ENCODE data around the gene HIRA.

DNA sequence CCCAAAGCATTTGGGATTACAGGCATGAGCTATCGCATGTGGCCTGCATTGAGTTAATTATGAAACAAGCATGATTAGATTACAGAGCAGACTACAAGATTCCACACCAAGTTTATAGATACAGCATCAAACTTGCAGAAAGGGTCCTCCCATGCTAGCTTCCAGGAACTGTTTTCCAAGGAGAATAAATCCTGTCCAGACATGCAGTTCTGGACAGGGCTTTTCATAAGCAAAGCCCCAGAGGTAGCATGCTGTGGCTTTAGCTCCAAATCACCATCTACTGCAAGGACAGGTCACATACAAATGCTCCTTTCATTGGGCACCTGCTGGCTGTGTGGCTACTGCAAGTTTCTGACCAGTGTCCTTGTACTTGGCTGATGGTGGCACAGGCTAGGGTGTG is 57.1 kb downstream of the HIRA start:
- TF ChIP-seq, protein P1, sequence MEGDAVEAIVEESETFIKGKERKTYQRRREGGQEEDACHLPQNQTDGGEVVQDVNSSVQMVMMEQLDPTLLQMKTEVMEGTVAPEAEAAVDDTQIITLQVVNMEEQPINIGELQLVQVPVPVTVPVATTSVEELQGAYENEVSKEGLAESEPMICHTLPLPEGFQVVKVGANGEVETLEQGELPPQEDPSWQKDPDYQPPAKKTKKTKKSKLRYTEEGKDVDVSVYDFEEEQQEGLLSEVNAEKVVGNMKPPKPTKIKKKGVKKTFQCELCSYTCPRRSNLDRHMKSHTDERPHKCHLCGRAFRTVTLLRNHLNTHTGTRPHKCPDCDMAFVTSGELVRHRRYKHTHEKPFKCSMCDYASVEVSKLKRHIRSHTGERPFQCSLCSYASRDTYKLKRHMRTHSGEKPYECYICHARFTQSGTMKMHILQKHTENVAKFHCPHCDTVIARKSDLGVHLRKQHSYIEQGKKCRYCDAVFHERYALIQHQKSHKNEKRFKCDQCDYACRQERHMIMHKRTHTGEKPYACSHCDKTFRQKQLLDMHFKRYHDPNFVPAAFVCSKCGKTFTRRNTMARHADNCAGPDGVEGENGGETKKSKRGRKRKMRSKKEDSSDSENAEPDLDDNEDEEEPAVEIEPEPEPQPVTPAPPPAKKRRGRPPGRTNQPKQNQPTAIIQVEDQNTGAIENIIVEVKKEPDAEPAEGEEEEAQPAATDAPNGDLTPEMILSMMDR (IDR thresholded peaks at IDR 0.05; ENCODE audit: insufficient read depth, low read length, poor library complexity, severe bottlenecking), result no peak
- no peak for TF ChIP-seq EZH2phosphoT487 (conservative IDR thresholded peaks at IDR 0.05; ENCODE audit: low read length)
